Measurements from ENCODE around the gene WWOX.

GRCh38 chr16:79088971-79089370 lies 989.5 kb downstream of the WWOX start:
- TF ChIP-seq EZH2 (IDR thresholded peaks at IDR 0.05) (no peak), POLR2AphosphoS5 (IDR thresholded peaks at IDR 0.05; ENCODE audit: borderline replicate concordance, low read depth, low read length) (no peak)

All from SK-N-MC (cell line).